Measurements from ENCODE around the gene PRDM2. TPM values are rescaled to one million over a fixed set of nuclear protein-coding genes. Genes with fewer than 3 reads are reported as not detected.

Gene PRDM2
- total and polyA plus RNA-seq, 4 donors, result 16.1 to 52.0 (median 28.5) TPM

DNA sequence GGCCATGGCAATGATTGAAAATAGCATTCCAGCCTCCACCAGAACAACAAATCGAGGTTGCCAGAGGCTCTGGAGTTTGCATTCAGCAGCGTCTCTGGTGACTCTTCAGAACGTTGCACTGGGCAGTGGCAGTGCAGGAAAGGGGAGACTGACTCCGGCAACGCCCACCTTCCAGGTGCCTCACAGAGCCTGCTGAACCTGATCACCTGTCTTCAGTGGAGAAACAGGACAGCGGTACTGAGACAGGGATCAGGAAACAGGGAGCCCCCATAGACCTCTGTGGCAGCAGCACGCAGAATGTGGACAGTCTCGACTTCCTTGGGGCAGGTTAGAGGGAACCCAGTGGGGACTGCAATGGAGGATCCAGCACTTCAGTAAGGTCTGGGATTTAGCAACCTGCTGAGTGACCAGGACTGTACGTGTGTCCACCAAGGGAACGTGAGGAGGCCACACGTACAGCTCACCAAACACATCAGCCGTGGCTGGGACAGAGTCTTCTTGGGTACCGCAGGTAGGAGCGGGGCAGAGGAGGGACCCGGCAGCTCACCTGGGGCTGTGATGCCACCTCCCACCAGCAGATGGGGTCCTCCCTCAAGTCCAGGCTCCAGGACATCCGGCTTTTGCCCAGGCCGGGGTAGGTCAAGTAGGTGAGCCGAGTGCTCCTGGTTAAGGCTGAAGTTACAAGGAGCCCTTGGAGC lies 128.6 kb downstream of the PRDM2 start:
- DNase-seq (peak in 1 of 3 donors; percentile 35), ATAC-seq (ENCODE audit: insufficient read depth, low FRiP score) (peak; percentile 43)
- H3K4me1 ChIP-seq (ENCODE audit: control insufficient read depth in 5 of 5, insufficient read depth in 5 of 5, low read length in 5 of 5), result peaks cover 0 to 15% (median 6%) of the 10 kb centered on the region in 5 donors
- 46 to 58% methylated on average over 18 of the region's 18 CpGs for WGBS, 2 donors
- peaks cover 0 to 1% (median 0%) of the 10 kb centered on the region in 4 donors for H3K36me3 ChIP-seq (ENCODE audit: control insufficient read depth in 4 of 4, insufficient read depth in 4 of 4, low read length in 4 of 4)
- H3K4me3 ChIP-seq, result no peak overlapping the region
- H3K27ac ChIP-seq (ENCODE audit: low read depth in 1 of 2, low read length in 1 of 2), result no peak overlapping the region
- no peaks in the 10 kb centered on the region for H3K27me3 ChIP-seq (ENCODE audit: control insufficient read depth in 3 of 3, insufficient read depth in 3 of 3, low read length in 2 of 3)
- no peaks in the 10 kb centered on the region for H3K9me3 ChIP-seq (ENCODE audit: control insufficient read depth in 4 of 4, insufficient read depth in 3 of 4, low read length in 3 of 4)
- TF ChIP-seq, protein P1, sequence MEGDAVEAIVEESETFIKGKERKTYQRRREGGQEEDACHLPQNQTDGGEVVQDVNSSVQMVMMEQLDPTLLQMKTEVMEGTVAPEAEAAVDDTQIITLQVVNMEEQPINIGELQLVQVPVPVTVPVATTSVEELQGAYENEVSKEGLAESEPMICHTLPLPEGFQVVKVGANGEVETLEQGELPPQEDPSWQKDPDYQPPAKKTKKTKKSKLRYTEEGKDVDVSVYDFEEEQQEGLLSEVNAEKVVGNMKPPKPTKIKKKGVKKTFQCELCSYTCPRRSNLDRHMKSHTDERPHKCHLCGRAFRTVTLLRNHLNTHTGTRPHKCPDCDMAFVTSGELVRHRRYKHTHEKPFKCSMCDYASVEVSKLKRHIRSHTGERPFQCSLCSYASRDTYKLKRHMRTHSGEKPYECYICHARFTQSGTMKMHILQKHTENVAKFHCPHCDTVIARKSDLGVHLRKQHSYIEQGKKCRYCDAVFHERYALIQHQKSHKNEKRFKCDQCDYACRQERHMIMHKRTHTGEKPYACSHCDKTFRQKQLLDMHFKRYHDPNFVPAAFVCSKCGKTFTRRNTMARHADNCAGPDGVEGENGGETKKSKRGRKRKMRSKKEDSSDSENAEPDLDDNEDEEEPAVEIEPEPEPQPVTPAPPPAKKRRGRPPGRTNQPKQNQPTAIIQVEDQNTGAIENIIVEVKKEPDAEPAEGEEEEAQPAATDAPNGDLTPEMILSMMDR (IDR thresholded peaks at IDR 0.05; ENCODE audit: control extremely low read depth, extremely low read depth), result peak; percentile 18
- no peak overlapping the region for H3K9ac ChIP-seq (ENCODE audit: insufficient read depth in 1 of 2, low read length in 2 of 2)

DNA sequence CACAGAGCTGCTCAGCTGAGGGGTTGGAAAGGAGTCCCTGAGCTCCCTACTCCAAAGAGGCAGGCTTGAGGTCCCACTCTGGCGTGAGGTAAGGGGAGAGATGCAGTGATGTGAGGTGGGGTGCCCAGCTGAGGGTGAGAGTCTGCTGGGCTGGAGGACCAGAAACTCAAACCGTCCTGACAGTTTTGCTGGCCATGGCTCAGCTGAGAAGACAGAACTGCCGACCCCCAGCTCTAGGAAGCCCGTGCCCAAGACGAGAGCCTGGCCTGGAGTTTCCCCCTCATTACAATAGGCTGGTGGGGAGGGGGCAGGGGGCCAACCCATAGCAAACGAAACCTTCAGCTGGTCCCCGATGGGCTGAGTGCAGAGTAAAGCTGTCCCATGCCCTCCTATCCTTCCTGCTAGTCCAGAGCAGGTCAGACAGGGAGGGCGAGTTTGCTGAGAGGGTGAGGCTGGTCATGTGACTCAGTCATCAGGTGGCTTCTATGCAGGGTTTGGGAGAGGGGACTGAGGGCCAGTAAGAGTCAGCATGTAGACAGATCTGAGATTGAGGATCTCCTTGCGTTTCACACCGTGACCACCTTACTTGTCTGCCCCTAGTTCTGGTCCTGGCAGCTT lies 129.3 kb downstream of the PRDM2 start:
- ATAC-seq (ENCODE audit: insufficient read depth, low FRiP score) (no peak), DNase-seq (peak in 1 of 3 donors; percentile 37)
- Histone ChIP-seq H3K9ac (ENCODE audit: insufficient read depth in 1 of 2, low read length in 2 of 2) (no peak overlapping the region), H3K4me3 (no peak overlapping the region), H3K9me3 (ENCODE audit: control insufficient read depth in 4 of 4, insufficient read depth in 3 of 4, low read length in 3 of 4) (no peaks in the 10 kb centered on the region), H3K27ac (ENCODE audit: low read depth in 1 of 2, low read length in 1 of 2) (no peak overlapping the region), H3K4me1 (ENCODE audit: control insufficient read depth in 5 of 5, insufficient read depth in 5 of 5, low read length in 5 of 5) (peaks cover 0 to 15% (median 6%) of the 10 kb centered on the region in 5 donors), H3K36me3 (ENCODE audit: control insufficient read depth in 4 of 4, insufficient read depth in 4 of 4, low read length in 4 of 4) (no peaks in the 10 kb centered on the region), H3K27me3 (ENCODE audit: control insufficient read depth in 3 of 3, insufficient read depth in 3 of 3, low read length in 2 of 3) (no peaks in the 10 kb centered on the region)
- 66 to 81% methylated on average over 10 of the region's 10 CpGs for WGBS, 2 donors
- TF ChIP-seq, protein P1 (IDR thresholded peaks at IDR 0.05; ENCODE audit: control extremely low read depth, extremely low read depth), result no peak

DNA sequence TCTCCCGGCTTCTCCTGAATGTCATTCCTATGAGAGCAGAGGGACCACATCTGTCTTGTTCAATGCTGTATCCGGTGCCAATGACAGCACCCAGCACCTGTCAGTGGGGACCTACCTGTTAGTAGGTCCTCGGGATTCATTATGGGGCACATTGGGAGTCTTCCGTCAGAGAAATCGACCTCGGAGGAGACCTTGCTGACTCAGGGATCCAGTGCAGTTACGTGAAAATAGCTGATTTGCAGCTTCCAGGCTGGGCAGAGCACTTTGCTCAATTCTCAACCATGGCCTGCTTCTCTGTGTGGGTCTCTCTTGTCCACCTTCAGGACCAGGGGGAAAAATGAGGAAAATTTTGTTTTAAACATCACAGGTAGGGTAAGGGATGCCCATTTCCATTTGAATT lies 130.2 kb downstream of the PRDM2 start:
- H3K9me3 ChIP-seq (ENCODE audit: control insufficient read depth in 4 of 4, insufficient read depth in 3 of 4, low read length in 3 of 4), result no peaks in the 10 kb centered on the region
- DNase-seq (no peak), ATAC-seq (ENCODE audit: insufficient read depth, low FRiP score) (no peak)
- H3K4me3 ChIP-seq, result no peak overlapping the region
- no peaks in the 10 kb centered on the region for H3K27me3 ChIP-seq (ENCODE audit: control insufficient read depth in 3 of 3, insufficient read depth in 3 of 3, low read length in 2 of 3)
- H3K4me1 ChIP-seq (ENCODE audit: control insufficient read depth in 5 of 5, insufficient read depth in 5 of 5, low read length in 5 of 5), result peaks cover 0 to 15% (median 6%) of the 10 kb centered on the region in 5 donors
- WGBS, 2 donors, result 74 to 83% methylated on average over 7 of the region's 7 CpGs
- H3K27ac ChIP-seq (ENCODE audit: low read depth in 1 of 2, low read length in 1 of 2), result no peak overlapping the region
- H3K9ac ChIP-seq (ENCODE audit: insufficient read depth in 1 of 2, low read length in 2 of 2), result no peak overlapping the region
- no peaks in the 10 kb centered on the region for H3K36me3 ChIP-seq (ENCODE audit: control insufficient read depth in 4 of 4, insufficient read depth in 4 of 4, low read length in 4 of 4)
- TF ChIP-seq, protein P1 (IDR thresholded peaks at IDR 0.05; ENCODE audit: control extremely low read depth, extremely low read depth), result no peak
